Stimulated activated CD4-positive, alpha-beta T cell treated with anti-CD3 and anti-CD28 coated beads, Interleukin-12 subunit alpha, Interleukin-12 subunit beta, amount 100 ng/mL, for 48 hours (primary cell): Measurements from ENCODE around the gene PRR3.
A peak's percentile ranks its signal among the peaks of the same experiment; 100 is the strongest.
"Not testable (repeated sequence)": the region's sequence is repeated elsewhere in the genome, so short reads cannot be mapped to it uniquely, and the experiment has no call there.

ENCODE experiments used
- DNase-seq, 3 donors: peaks; one replicate each; pipeline ENCODE4 v3.0.0-alpha.2; 2020; ENCODE audit warnings: low read depth in 2 of 3, low spot score in 1 of 3

The PRR3 gene

GRCh38 chr6:30556906-30557682 lies at the start of gene PRR3:
Gene PRR3 (plus strand): TSS chr6:30557295. CDS start chr6:30557345, 50 bp downstream.
- peak; percentile 83 to 85 (median 84) for DNase-seq

- DNase-seq = no peak
Observed at GRCh38 chr6:30507849-30508827, 49.0 kb upstream of the PRR3 start.

- DNase-seq = no peak
Observed at GRCh38 chr6:30508890-30509736, 48.0 kb upstream of the PRR3 start.

GRCh38 chr6:30510419-30511168 lies 46.5 kb upstream of the PRR3 start:
- DNase-seq = no peak

- no peak for DNase-seq
Observed at GRCh38 chr6:30511169-30511546, 45.9 kb upstream of the PRR3 start.

- no peak for DNase-seq
Observed at GRCh38 chr6:30513451-30513850, 43.6 kb upstream of the PRR3 start.

- DNase-seq = no peak
Observed at GRCh38 chr6:30515106-30515505, 42.0 kb upstream of the PRR3 start.

DNA sequence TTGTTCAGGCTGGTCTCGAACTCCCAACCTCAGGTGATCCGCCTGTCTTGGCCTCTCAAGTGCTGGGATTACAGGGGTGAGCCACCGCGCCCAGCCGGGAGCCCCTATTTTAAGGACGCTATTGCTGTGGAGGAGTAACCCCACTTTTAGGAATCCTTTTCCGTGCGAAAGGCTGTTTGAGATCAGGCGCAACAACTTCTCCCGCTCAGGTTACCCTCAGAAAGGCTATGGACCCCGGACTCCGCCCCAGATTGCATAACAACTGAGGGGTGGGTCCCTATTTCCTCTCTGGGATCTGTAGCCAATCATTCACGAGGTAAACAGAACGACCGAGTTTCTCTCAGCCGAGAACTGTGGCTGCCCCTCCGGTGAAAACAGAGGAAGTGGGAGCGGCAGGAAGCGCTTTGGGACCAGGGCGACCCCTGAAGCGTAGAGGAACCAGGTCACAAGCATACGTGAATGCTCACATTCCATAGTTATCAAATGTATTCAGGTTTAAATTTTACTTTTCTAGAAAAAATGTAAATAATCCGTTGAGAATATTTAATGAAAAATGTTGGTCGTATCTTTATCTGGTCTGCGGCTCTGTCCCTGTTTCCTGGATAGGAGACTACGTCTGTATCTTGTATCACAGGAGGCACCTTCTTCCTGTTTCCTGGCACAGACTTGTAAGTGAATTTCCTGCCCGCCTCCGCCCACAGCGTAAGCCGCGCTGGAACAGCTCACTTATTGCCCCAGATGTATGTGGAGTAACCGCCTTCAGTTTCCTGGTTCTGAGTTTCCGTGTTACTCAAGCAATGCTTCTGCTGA lies 40.9 kb upstream of the PRR3 start:
- peak; percentile 88 to 90 (median 88) for DNase-seq

DNA sequence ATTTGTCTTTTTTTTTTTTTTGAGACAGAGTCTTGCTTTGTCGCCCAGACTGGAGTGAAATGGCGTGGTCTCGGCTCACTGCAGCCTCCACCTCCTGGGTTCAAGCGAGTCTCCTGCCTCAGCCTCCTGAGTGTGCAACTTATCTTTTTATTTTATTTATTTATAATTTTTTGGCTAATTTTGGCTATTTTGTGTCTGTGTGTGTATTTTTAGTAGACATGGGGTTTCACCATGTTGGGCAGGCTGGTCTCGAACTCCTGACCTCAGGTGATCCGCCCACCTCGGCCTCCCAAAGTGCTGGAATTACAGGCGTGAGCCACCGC lies 40.4 kb upstream of the PRR3 start:
- DNase-seq = not testable (repeated sequence)

DNA sequence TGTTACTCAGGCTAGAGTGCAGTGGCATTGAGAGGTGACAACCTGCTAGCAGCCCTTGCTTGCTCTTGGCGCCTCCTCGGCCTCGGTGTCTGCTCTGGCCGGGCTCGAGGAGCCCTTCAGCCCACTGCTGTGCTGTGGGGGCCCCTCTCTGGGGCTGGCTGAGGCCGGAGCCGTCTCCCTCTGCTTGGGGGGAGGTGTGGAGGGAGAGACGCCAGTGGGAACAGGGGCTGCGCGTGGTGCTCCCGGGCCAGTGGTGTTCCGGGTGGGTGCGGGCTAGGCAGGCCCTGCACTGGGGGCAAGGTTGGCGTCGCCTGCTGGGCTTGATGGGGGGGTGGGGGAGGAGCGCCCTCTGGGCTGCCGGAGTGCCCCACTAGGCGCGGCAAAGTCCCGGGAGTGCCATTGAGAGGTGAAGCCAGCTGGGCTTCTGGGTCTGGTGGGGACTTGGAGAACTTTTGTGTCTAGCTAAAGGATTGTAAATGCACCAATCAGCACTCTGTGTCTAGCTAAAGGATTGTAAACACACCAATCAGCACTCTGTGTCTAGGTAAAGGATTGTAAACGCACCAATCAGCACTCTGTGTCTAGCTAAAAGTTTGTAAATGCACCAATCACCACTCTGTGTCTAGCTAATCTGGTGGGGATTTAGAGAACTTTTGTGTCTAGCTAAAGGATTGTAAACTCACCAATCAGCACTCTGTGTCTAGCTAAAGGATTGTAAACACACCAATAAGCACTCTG lies 39.2 kb upstream of the PRR3 start:
- not testable (repeated sequence) for DNase-seq

DNA sequence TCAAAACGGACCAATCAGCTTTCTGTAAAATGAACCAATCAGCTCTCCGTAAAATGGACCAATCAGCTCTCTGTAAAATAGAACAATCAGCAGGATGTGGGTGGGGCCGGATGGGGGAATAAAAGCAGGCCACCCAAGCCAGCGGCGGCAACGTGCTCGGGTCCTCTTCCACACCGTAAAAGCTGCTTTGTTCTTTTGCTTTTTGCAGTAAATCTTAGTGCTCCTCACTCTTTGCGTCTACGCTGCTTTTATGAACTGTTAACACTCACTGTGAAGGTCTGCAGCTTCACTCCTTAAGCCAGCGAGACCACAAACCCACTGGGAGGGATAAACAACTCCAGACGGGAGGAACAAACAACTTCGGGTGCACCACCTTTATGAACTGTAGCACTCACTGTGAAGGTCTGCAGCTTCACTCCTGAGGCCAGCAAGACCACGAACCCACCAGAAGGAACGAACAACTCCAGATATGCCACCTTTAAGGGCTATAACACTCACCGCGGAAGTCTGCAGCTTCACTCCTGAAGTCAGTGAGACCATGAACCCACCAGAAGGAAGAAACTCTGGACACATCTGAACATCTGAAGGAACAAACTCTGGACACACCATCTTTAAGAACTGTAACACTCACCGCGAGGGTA lies 38.5 kb upstream of the PRR3 start:
- not testable (repeated sequence) for DNase-seq

DNA sequence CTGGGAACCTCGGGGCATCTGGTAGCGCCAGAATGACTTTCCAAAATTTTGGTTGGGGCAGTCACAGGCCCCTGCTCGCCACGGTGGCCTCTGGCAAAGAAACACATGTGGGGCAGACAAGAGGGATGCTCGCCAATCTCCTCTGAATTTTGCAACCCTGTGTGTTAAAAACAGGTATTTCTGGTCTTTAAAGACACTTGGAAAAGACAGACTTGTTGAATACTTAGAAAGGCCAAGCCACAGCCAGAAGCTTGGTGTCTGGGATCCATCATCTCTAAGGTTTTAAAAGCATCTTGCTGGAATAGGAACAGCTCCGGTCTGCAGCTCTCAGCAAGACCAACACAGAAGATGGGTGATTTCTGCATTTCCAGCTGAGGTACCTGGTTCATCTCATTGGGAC lies 36.6 kb upstream of the PRR3 start:
- no peak for DNase-seq

GRCh38 chr6:30521082-30521481 lies 36.0 kb upstream of the PRR3 start:
- DNase-seq = not testable (repeated sequence)

GRCh38 chr6:30521952-30522351 lies 35.1 kb upstream of the PRR3 start:
- not testable (repeated sequence) for DNase-seq

- not testable (repeated sequence) for DNase-seq
Observed at GRCh38 chr6:30526444-30526843, 30.7 kb upstream of the PRR3 start.

- DNase-seq = peak in 1 of 3 donors; percentile 37
Observed at GRCh38 chr6:30529349-30529875, 27.7 kb upstream of the PRR3 start.

GRCh38 chr6:30530014-30530413 lies 27.1 kb upstream of the PRR3 start:
- no peak for DNase-seq
